ENCODE data around the gene FOXS1. TPM values are rescaled to one million over a fixed set of nuclear protein-coding genes. Genes with fewer than 3 reads are reported as not detected.

Gene FOXS1
- total and polyA plus RNA-seq, 3 donors from 2014 or later, result 4.3 to 10.0 (median 4.4) TPM

DNA sequence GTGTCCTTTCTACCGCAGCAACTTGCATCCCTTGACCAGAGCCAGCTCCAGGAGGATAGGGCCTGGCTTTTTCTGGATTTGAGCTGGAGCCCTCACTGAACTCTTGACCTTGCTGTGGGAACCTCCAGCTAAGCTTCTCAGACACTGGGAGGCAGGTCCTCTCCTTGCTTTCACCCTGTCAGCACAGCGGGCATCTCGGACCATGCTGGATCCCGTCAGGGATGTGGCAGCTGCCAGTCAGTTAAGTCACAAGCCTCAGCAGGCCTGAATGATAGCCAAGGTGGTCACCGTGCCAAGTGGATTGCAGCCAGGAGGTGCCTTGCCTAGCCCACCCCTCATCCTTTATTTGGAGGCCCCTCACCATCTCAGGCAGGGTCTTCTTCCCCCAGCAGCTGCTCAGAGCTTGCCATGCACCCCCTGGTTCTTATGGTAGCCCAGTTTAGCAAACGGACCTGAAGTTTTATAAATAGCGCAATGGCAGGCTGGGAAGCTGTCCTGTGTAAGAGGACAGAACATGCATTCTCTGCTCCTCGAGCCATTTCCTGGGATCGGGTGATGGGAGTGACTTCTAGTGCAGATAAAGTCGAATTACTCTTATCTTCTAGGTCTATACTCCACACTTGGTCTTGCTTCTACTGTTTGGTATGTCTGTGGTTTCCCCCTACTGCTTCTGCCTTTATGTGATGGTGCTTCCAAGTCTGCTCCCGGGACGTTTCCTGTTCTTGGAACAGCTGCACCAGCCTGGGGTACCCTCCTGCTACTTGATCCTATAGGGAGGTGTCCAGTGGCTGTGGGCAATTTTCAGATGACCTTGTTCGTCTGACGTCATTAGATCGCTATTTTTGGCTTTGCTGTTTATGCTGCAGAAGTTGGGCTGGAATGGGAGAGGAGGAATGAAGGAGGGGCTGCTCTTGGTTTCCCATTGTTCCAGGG is 33.3 kb downstream of the FOXS1 start:
- 56 to 67% methylated on average over 14 to 15 of the region's 15 CpGs for WGBS, 2 donors
- peak; percentile 41 for DNase-seq

DNA sequence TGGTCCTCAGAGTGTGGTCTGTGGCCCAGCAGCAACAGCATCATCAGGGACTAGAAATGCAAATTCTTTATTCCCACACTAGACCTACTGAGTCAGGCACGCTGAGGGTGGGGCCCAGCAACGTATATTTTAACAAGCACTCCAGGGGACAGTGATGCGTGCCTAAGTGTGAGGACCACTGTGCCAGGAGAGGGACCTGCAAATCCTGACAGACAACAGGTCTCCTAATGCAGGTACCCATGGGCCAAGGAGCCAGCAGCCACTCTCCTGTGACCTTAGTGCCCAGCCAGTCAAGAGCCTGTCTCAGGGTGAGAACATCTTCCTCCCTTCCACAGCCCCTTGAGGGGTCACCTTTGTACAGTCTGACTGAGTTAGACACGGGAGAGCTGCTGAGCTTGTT is 34.2 kb downstream of the FOXS1 start:
- no peak overlapping the region for H3K4me3 ChIP-seq
- TF ChIP-seq, protein P1, sequence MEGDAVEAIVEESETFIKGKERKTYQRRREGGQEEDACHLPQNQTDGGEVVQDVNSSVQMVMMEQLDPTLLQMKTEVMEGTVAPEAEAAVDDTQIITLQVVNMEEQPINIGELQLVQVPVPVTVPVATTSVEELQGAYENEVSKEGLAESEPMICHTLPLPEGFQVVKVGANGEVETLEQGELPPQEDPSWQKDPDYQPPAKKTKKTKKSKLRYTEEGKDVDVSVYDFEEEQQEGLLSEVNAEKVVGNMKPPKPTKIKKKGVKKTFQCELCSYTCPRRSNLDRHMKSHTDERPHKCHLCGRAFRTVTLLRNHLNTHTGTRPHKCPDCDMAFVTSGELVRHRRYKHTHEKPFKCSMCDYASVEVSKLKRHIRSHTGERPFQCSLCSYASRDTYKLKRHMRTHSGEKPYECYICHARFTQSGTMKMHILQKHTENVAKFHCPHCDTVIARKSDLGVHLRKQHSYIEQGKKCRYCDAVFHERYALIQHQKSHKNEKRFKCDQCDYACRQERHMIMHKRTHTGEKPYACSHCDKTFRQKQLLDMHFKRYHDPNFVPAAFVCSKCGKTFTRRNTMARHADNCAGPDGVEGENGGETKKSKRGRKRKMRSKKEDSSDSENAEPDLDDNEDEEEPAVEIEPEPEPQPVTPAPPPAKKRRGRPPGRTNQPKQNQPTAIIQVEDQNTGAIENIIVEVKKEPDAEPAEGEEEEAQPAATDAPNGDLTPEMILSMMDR (IDR thresholded peaks at IDR 0.05), result no peak
- TF ChIP-seq POLR2A (IDR thresholded peaks at IDR 0.05), result no peak
- WGBS, 2 donors, result 79 to 92% methylated on average over 3 to 4 of the region's 4 CpGs
- no peak for DNase-seq
- intact Hi-C loops (cut with DNase I; ENCODE audit: low total_unique reads), result no loop called here
- no peaks in the 10 kb centered on the region for H3K9me3 ChIP-seq
- H3K36me3 ChIP-seq (ENCODE audit: low read depth, missing control alignments), result no peaks in the 10 kb centered on the region
- H3K27me3 ChIP-seq, result no peaks in the 10 kb centered on the region
- H3K4me1 ChIP-seq, result peaks cover 14% of the 10 kb centered on the region
- no peak overlapping the region for H3K27ac ChIP-seq

More for the DNA sequence above, 33.3 kb downstream of the FOXS1 start:
- intact Hi-C loops (cut with DNase I; ENCODE audit: low total_unique reads), result no loop called here
- peak overlapping the region in 1 of 2 donors; percentile 30 for H3K27ac ChIP-seq
- no peak for TF ChIP-seq POLR2A (IDR thresholded peaks at IDR 0.05)
- TF ChIP-seq, protein P1 (IDR thresholded peaks at IDR 0.05), result no peak
- H3K4me3 ChIP-seq, result no peak overlapping the region
- no peaks in the 10 kb centered on the region for H3K9me3 ChIP-seq
- peaks cover 14% of the 10 kb centered on the region for H3K4me1 ChIP-seq
- H3K36me3 ChIP-seq (ENCODE audit: low read depth, missing control alignments), result no peaks in the 10 kb centered on the region
- no peaks in the 10 kb centered on the region for H3K27me3 ChIP-seq

DNA sequence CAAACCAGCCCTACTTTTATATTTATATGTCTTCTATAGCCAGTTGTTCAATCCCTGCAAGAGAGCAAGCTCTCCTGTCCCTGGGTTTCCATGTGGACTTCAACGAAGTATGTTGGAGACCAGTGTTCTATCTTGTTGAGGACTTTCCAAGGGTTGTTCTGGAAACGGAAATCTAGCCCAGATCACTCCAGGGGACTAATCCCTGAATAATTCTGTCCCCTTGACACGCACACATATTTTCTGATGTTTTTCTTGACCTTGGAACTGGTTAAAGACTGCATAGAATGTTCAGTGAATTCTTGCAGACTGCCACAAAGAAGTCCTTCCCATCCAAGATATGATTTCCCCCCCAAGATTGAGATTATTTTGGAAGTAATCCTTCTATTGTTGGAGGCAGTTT is 35.7 kb downstream of the FOXS1 start:
- no peak for DNase-seq
- peaks cover 9% of the 10 kb centered on the region for H3K4me1 ChIP-seq
- no peak for TF ChIP-seq POLR2A (IDR thresholded peaks at IDR 0.05)
- TF ChIP-seq, protein P1 (IDR thresholded peaks at IDR 0.05), result no peak
- intact Hi-C loops (cut with DNase I; ENCODE audit: low total_unique reads), result no loop called here
- H3K36me3 ChIP-seq (ENCODE audit: low read depth, missing control alignments), result no peaks in the 10 kb centered on the region
- H3K9me3 ChIP-seq, result no peaks in the 10 kb centered on the region
- no peaks in the 10 kb centered on the region for H3K27me3 ChIP-seq
- no peak overlapping the region for H3K27ac ChIP-seq
- WGBS, 2 donors, result 47 to 59% methylated on average over 3 of the region's 3 CpGs
- no peak overlapping the region for H3K4me3 ChIP-seq

DNA sequence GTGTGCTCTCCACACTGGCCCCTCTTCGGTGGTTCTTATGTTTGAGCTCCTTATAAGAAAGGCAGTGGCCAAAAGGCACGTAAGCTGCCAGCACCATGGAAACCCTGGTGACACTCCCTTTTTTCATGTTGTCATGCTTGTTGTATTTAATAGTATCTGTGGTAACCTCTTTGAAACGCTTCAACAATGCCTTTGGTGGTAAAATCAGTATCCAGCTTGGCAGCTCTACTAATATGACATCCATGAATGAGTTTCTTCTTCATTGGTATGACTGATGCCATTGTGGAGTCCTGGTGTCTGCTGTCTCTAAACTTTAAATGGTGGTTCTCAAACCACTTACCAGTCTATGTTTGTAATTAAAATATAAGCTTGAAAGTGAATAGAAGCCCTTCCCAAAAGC is 36.9 kb downstream of the FOXS1 start:
- Histone ChIP-seq H3K27me3 (no peaks in the 10 kb centered on the region), H3K4me3 (no peak overlapping the region), H3K9me3 (no peaks in the 10 kb centered on the region), H3K36me3 (ENCODE audit: low read depth, missing control alignments) (no peaks in the 10 kb centered on the region), H3K27ac (no peak overlapping the region), H3K4me1 (peaks cover 9% of the 10 kb centered on the region)
- WGBS, 2 donors, result 90 to 92% methylated on average over 3 of the region's 3 CpGs
- intact Hi-C loops (cut with DNase I; ENCODE audit: low total_unique reads), result no loop called here
- no peak for DNase-seq
- TF ChIP-seq, protein P1 (IDR thresholded peaks at IDR 0.05), result no peak
- no peak for TF ChIP-seq POLR2A (IDR thresholded peaks at IDR 0.05)
